ENCODE measurements around the gene MPND. TPM values are rescaled to one million over a fixed set of nuclear protein-coding genes. Genes with fewer than 3 reads are reported as not detected.

The MPND gene
- total and polyA plus RNA-seq, 10 of the 15 experiments (the other 5 are each of a cell fraction or from before 2014, with no cell fraction given): 0.79 to 18.3 (median 6.0) TPM

GRCh38 chr19:4406626-4407025 is 63.3 kb downstream of the MPND start:
- Histone ChIP-seq H3K4me1 (ENCODE audit: control insufficient read depth, insufficient read depth, low read length) (peaks cover 3% of the 10 kb centered on the region; the same call in 1 of the 2 replicates), H3K27me3 (replicated peaks in 1 of 2; ENCODE audit: control insufficient read depth in 2 of 2, insufficient read depth in 2 of 2, low read length in 1 of 2) (no peaks in the 10 kb centered on the region), H3K9ac (ENCODE audit: control insufficient read depth, insufficient read depth, low read length) (no peak overlapping the region), H4K20me1 (ENCODE audit: control insufficient read depth, insufficient read depth) (no peaks in the 10 kb centered on the region; the same call in 1 of the 2 replicates), H3K79me2 (ENCODE audit: control insufficient read depth, insufficient read depth, low read length) (peaks cover 48% of the 10 kb centered on the region), H3K9me3 (replicated peaks; ENCODE audit: control insufficient read depth, insufficient read depth, low read length) (no peaks in the 10 kb centered on the region), H3K4me2 (ENCODE audit: control insufficient read depth, insufficient read depth) (no peak overlapping the region), H3K27ac (ENCODE audit: control insufficient read depth, insufficient read depth) (no peak overlapping the region), H3K4me3 (no peak overlapping the region), H3K36me3 (ENCODE audit: control insufficient read depth in 2 of 2, insufficient read depth in 2 of 2, low read length in 1 of 2) (peaks cover 6 to 17% of the 10 kb centered on the region in 2 experiments; a peak in 3 of 4 replicates), H2AFZ (ENCODE audit: control insufficient read depth, low read depth, low read length) (no peak overlapping the region)
- ChIA-PET POLR2A (interaction anchor here (0.6 to 1.0 kb wide), 3 partner anchors 11 to 1425 kb away, joined by 3 to 4 read pairs (median 4); partner anchors contain the start of gene MPND), RAD21 (ENCODE audit: unreplicated experiment) (no interaction called here), SMC1A (ENCODE audit: uncharacterized antibody, unreplicated experiment) (interaction anchor here (2.8 kb wide), 1 partner anchor 8 kb away, joined by 10 read pairs; no protein-coding TSS in a partner anchor), CTCF (no interaction called here)
- intact Hi-C loops (cut with micrococcal nuclease; ENCODE audit: unreplicated experiment) (no loop called here), in situ Hi-C loops (cut with MboI) (no loop called here)
- DNase-seq (ENCODE audit: low read depth, low spot score) (no peak), ATAC-seq (no peak), FAIRE-seq (no peak)
- no TSS peak for BruUV-seq (replicated peaks)
- 95% methylated on average over 7 of the region's 7 CpGs for WGBS (ENCODE audit: insufficient coverage, insufficient replicate concordance, low lambda C conversion rate, missing lambda C conversion rate)
- TF ChIP-seq HDGF (IDR thresholded peaks at IDR 0.05): no peak
- TF ChIP-seq CEBPZ (IDR thresholded peaks at IDR 0.05; ENCODE audit: low read depth, low read length): no peak
- TF ChIP-seq CHD2 (IDR thresholded peaks at IDR 0.05; ENCODE audit: borderline replicate concordance, low read depth, low read length): no peak
- TF ChIP-seq YBX1 (IDR thresholded peaks at IDR 0.05): no peak

All from GM12878 (cell line).